ENCODE results near the gene LAMB4. TPM values are rescaled to one million over a fixed set of nuclear protein-coding genes. Genes with fewer than 3 reads are reported as not detected.

Gene LAMB4, protein sequence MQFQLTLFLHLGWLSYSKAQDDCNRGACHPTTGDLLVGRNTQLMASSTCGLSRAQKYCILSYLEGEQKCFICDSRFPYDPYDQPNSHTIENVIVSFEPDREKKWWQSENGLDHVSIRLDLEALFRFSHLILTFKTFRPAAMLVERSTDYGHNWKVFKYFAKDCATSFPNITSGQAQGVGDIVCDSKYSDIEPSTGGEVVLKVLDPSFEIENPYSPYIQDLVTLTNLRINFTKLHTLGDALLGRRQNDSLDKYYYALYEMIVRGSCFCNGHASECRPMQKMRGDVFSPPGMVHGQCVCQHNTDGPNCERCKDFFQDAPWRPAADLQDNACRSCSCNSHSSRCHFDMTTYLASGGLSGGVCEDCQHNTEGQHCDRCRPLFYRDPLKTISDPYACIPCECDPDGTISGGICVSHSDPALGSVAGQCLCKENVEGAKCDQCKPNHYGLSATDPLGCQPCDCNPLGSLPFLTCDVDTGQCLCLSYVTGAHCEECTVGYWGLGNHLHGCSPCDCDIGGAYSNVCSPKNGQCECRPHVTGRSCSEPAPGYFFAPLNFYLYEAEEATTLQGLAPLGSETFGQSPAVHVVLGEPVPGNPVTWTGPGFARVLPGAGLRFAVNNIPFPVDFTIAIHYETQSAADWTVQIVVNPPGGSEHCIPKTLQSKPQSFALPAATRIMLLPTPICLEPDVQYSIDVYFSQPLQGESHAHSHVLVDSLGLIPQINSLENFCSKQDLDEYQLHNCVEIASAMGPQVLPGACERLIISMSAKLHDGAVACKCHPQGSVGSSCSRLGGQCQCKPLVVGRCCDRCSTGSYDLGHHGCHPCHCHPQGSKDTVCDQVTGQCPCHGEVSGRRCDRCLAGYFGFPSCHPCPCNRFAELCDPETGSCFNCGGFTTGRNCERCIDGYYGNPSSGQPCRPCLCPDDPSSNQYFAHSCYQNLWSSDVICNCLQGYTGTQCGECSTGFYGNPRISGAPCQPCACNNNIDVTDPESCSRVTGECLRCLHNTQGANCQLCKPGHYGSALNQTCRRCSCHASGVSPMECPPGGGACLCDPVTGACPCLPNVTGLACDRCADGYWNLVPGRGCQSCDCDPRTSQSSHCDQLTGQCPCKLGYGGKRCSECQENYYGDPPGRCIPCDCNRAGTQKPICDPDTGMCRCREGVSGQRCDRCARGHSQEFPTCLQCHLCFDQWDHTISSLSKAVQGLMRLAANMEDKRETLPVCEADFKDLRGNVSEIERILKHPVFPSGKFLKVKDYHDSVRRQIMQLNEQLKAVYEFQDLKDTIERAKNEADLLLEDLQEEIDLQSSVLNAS (N-terminal part only)
- total RNA-seq (under 1 TPM in 1 of 2 donors, not detected in 1; 0.24 TPM), polyA plus RNA-seq (not detected)
- long read RNA-seq, donor 1, result 0 reads
- long read RNA-seq, donor 2, partial matches to known transcripts, result 0 of 1 reads
- long read RNA-seq, donor 2, other reads (novel, unspliced or antisense), result 1 of 1 reads

DNA sequence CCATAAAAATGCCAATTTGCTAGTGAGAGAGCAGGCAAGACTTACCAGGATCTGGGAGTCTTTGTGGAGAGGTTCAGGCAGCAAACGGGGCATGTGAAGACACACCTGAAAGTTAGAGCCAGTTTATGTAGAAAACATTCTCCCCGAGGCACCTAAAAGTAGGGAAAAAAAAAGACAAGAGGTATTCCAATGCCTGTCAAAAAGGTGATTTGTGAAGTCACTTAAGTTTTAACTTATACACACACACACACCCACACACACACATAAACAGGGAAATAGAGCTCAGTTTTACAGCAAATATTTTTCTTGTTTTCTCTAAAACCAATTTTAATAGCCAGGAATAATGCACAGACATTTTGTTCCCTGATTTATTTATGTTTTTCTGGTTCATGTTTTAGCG is at the start of gene LAMB4:
Gene LAMB4, minus strand, starts transcription at position 101 of the 400 bp plus-strand sequence. CDS start 7,197 bp downstream, outside the sequence.
- WGBS, 2 donors, result 83 to 84% methylated on average over 3 of the region's 3 CpGs
- intact Hi-C loops (cut with DNase I), result no loop called here
- Histone ChIP-seq H3K27me3 (ENCODE audit: control insufficient read depth in 1 of 2, insufficient read depth in 2 of 2, low read length in 1 of 2) (no peaks in the 10 kb centered on the region), H3K9me3 (ENCODE audit: control insufficient read depth, low read length) (no peaks in the 10 kb centered on the region), H3K27ac (ENCODE audit: low read depth in 1 of 2, low read length in 2 of 2) (no peak within 1 kb of the TSS), H3K36me3 (ENCODE audit: control insufficient read depth in 1 of 2, insufficient read depth in 2 of 2, low read length in 1 of 2) (no peaks in the 10 kb centered on the region), H3K4me1 (ENCODE audit: control insufficient read depth in 1 of 2, insufficient read depth in 2 of 2, low read length in 2 of 2) (no peaks in the 10 kb centered on the region), H3K4me3 (ENCODE audit: low read length in 2 of 2) (no peak within 1 kb of the TSS)
- DNase-seq (no peak), ATAC-seq (ENCODE audit: low FRiP score) (no peak)

DNA sequence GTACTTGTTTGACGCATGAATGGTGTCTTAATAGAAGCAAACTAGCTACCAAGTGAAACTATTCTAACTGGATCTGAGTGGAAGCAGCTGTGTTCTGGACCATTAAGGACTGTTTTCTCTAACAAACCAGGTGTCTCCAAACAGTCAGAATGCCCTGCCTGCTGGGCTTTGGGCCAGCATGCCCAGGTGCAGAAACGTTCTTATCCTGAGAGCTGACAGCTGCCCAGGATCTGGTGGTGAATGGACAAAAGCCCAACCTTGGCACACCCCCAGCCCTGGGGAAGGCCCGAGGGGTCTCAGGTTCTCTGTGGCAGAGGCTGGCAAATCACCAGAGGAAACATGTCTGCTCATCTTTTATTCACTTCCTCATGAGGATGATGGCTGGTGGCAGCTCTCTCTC is 48.2 kb upstream of the LAMB4 start:
- no peaks in the 10 kb centered on the region for H3K9me3 ChIP-seq (ENCODE audit: control insufficient read depth, low read length)
- no peak overlapping the region for H3K27ac ChIP-seq (ENCODE audit: low read depth in 1 of 2, low read length in 2 of 2)
- DNase-seq (no peak), ATAC-seq (ENCODE audit: low FRiP score) (no peak)
- intact Hi-C loops (cut with DNase I), result no loop called here
- H3K4me3 ChIP-seq (ENCODE audit: low read length in 2 of 2), result no peak overlapping the region
- no peaks in the 10 kb centered on the region for H3K4me1 ChIP-seq (ENCODE audit: control insufficient read depth in 1 of 2, insufficient read depth in 2 of 2, low read length in 2 of 2)
- H3K36me3 ChIP-seq (ENCODE audit: control insufficient read depth in 1 of 2, insufficient read depth in 2 of 2, low read length in 1 of 2), result no peaks in the 10 kb centered on the region
- 57 to 59% methylated on average over 3 of the region's 3 CpGs for WGBS, 2 donors
- no peaks in the 10 kb centered on the region for H3K27me3 ChIP-seq (ENCODE audit: control insufficient read depth in 1 of 2, insufficient read depth in 2 of 2, low read length in 1 of 2)

DNA sequence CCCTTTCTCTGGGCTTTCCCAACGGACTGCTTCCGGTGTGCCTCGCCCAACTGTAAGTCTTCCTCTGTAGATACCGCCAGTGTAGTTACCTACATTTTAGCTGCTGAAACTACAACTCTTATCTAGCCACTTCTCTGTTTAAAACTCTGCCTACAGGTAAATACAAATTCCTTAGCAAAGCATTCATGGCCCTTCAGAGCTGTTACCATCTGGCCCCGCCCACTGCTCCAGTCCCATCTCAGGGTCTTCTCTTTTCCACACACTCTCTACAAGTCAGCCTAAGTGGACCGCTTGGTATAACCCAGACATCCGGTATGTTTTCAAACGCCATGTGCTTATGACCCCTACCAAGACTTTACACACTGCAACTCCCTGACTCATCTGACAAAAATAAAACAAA is 41.0 kb upstream of the LAMB4 start:
- H3K4me3 ChIP-seq (ENCODE audit: low read length in 2 of 2), result no peak overlapping the region
- intact Hi-C loops (cut with DNase I), result no loop called here
- DNase-seq (no peak), ATAC-seq (ENCODE audit: low FRiP score) (no peak)
- WGBS, 2 donors, result 93 to 96% methylated on average over 8 of the region's 8 CpGs
- H3K27me3 ChIP-seq (ENCODE audit: control insufficient read depth in 1 of 2, insufficient read depth in 2 of 2, low read length in 1 of 2), result no peaks in the 10 kb centered on the region
- no peaks in the 10 kb centered on the region for H3K4me1 ChIP-seq (ENCODE audit: control insufficient read depth in 1 of 2, insufficient read depth in 2 of 2, low read length in 2 of 2)
- H3K9me3 ChIP-seq (ENCODE audit: control insufficient read depth, low read length), result no peaks in the 10 kb centered on the region
- H3K27ac ChIP-seq (ENCODE audit: low read depth in 1 of 2, low read length in 2 of 2), result no peak overlapping the region
- H3K36me3 ChIP-seq (ENCODE audit: control insufficient read depth in 1 of 2, insufficient read depth in 2 of 2, low read length in 1 of 2), result no peaks in the 10 kb centered on the region

DNA sequence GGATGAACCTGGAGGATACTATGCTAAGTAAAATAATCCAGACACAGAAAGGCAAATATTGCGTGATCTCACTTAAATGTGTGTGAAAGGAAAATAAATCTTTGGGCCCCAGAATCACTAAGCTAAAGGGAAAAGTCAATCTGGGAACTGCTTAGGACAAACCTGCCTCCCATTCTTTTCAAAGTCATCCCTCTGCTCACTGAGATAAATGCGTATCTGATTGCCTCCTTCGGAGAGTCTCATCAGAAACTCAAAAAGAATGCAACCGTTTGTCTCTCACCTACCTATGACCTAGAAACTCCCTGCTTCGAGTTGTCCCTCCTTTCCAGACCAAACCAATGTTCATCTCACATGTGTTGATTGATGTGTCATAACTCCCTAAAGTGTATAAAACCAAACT is 40.1 kb upstream of the LAMB4 start:
- Histone ChIP-seq H3K36me3 (ENCODE audit: control insufficient read depth in 1 of 2, insufficient read depth in 2 of 2, low read length in 1 of 2) (no peaks in the 10 kb centered on the region), H3K4me1 (ENCODE audit: control insufficient read depth in 1 of 2, insufficient read depth in 2 of 2, low read length in 2 of 2) (no peaks in the 10 kb centered on the region), H3K27me3 (ENCODE audit: control insufficient read depth in 1 of 2, insufficient read depth in 2 of 2, low read length in 1 of 2) (no peaks in the 10 kb centered on the region), H3K9me3 (ENCODE audit: control insufficient read depth, low read length) (no peaks in the 10 kb centered on the region), H3K4me3 (ENCODE audit: low read length in 2 of 2) (no peak overlapping the region), H3K27ac (ENCODE audit: low read depth in 1 of 2, low read length in 2 of 2) (no peak overlapping the region)
- DNase-seq (no peak), ATAC-seq (ENCODE audit: low FRiP score) (no peak)
- intact Hi-C loops (cut with DNase I), result no loop called here
- 56 to 66% methylated on average over 5 of the region's 5 CpGs for WGBS, 2 donors

DNA sequence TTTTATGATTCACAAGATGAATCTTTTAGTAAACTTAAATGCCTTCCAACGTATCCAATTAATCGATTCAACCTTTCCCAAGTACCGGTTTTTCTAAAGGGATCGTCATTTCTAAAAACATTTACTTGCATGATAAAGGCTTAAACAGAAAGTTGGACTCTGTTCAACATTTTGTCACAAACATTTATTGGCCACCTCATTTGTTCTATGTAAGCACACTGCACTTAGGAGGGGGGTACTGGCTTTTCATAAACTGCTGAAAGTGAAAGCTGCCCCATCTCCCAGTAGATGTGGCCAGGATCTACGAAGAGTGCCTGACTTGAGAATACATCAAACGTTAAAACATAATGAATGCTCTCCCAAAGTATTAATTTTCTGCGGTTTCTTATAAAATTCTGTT is 37.3 kb upstream of the LAMB4 start:
- WGBS, 2 donors, result 60 to 61% methylated on average over 7 of the region's 7 CpGs
- no peaks in the 10 kb centered on the region for H3K27me3 ChIP-seq (ENCODE audit: control insufficient read depth in 1 of 2, insufficient read depth in 2 of 2, low read length in 1 of 2)
- H3K4me1 ChIP-seq (ENCODE audit: control insufficient read depth in 1 of 2, insufficient read depth in 2 of 2, low read length in 2 of 2), result no peaks in the 10 kb centered on the region
- H3K36me3 ChIP-seq (ENCODE audit: control insufficient read depth in 1 of 2, insufficient read depth in 2 of 2, low read length in 1 of 2), result no peaks in the 10 kb centered on the region
- ATAC-seq (ENCODE audit: low FRiP score) (no peak), DNase-seq (no peak)
- no peaks in the 10 kb centered on the region for H3K9me3 ChIP-seq (ENCODE audit: control insufficient read depth, low read length)
- no peak overlapping the region for H3K27ac ChIP-seq (ENCODE audit: low read depth in 1 of 2, low read length in 2 of 2)
- H3K4me3 ChIP-seq (ENCODE audit: low read length in 2 of 2), result no peak overlapping the region
- intact Hi-C loops (cut with DNase I), result no loop called here

DNA sequence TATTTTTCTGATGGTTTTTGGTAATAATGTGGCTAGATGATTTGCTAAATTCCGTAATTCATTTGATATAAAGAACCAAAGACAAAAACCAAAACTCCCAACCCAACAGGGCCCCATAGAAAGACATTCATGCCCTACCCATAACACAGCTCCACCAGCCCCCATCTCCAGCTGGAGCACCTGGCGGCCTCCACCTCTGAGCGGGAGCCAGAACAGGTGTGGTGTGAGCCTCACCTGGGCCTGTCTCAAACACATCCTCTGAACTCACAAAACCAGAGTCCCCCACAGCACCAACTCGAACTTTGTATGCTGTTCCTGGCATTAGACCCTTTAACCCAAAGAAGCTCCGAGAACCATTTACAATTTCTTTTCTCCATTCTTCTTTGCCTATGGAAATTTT is 36.5 kb upstream of the LAMB4 start:
- 89 to 91% methylated on average over 5 of the region's 5 CpGs for WGBS, 2 donors
- no peaks in the 10 kb centered on the region for H3K27me3 ChIP-seq (ENCODE audit: control insufficient read depth in 1 of 2, insufficient read depth in 2 of 2, low read length in 1 of 2)
- H3K4me3 ChIP-seq (ENCODE audit: low read length in 2 of 2), result no peak overlapping the region
- no peaks in the 10 kb centered on the region for H3K9me3 ChIP-seq (ENCODE audit: control insufficient read depth, low read length)
- intact Hi-C loops (cut with DNase I), result no loop called here
- no peaks in the 10 kb centered on the region for H3K36me3 ChIP-seq (ENCODE audit: control insufficient read depth in 1 of 2, insufficient read depth in 2 of 2, low read length in 1 of 2)
- ATAC-seq (ENCODE audit: low FRiP score) (no peak), DNase-seq (no peak)
- H3K27ac ChIP-seq (ENCODE audit: low read depth in 1 of 2, low read length in 2 of 2), result no peak overlapping the region
- H3K4me1 ChIP-seq (ENCODE audit: control insufficient read depth in 1 of 2, insufficient read depth in 2 of 2, low read length in 2 of 2), result no peaks in the 10 kb centered on the region

DNA sequence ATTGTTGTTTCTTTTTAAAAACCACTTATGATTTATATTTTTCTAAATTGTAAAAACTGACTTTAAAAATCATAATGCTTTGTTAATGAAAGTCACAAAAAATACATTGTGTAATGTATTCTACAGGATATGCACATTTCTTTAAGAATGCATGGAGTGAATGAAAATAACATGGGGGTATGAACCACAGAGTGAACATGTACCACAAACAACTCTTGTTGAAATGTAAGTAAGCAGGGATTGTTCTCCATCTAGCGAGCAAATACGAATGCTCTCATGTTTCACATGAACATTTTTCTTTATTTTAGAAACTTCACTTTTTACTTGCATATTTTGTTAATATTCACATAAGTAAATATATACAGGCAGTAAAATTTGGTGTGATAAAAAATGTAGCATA is 35.6 kb upstream of the LAMB4 start:
- WGBS, 2 donors, result 89 to 97% methylated on average over 2 of the region's 2 CpGs
- Histone ChIP-seq H3K27ac (ENCODE audit: low read depth in 1 of 2, low read length in 2 of 2) (no peak overlapping the region), H3K9me3 (ENCODE audit: control insufficient read depth, low read length) (no peaks in the 10 kb centered on the region), H3K4me3 (ENCODE audit: low read length in 2 of 2) (no peak overlapping the region), H3K4me1 (ENCODE audit: control insufficient read depth in 1 of 2, insufficient read depth in 2 of 2, low read length in 2 of 2) (no peaks in the 10 kb centered on the region), H3K27me3 (ENCODE audit: control insufficient read depth in 1 of 2, insufficient read depth in 2 of 2, low read length in 1 of 2) (no peaks in the 10 kb centered on the region), H3K36me3 (ENCODE audit: control insufficient read depth in 1 of 2, insufficient read depth in 2 of 2, low read length in 1 of 2) (no peaks in the 10 kb centered on the region)
- ATAC-seq (ENCODE audit: low FRiP score) (no peak), DNase-seq (no peak)
- intact Hi-C loops (cut with DNase I), result no loop called here

DNA sequence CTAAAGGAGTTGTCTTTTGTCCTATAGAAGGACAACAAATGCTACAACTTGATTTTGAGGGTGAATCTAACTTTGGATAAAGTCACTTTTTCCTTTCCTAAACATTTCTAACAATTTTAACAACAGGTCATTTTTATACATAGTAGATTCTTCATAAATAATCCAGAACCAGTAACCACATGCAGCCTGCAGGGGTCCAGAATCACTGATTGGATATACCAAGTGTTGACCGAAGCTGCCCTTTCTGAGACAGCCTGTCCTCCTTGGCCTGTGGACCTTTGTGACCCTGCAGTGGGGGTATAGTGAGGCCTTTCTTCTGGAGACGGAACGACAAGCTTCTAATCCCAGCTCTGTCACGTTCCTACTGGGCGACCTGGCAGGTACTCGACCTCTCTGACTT is 34.8 kb upstream of the LAMB4 start:
- no peaks in the 10 kb centered on the region for H3K4me1 ChIP-seq (ENCODE audit: control insufficient read depth in 1 of 2, insufficient read depth in 2 of 2, low read length in 2 of 2)
- H3K4me3 ChIP-seq (ENCODE audit: low read length in 2 of 2), result no peak overlapping the region
- ATAC-seq (ENCODE audit: low FRiP score) (no peak), DNase-seq (no peak)
- H3K27ac ChIP-seq (ENCODE audit: low read depth in 1 of 2, low read length in 2 of 2), result no peak overlapping the region
- 67 to 72% methylated on average over 6 of the region's 6 CpGs for WGBS, 2 donors
- intact Hi-C loops (cut with DNase I), result no loop called here
- H3K9me3 ChIP-seq (ENCODE audit: control insufficient read depth, low read length), result no peaks in the 10 kb centered on the region
- no peaks in the 10 kb centered on the region for H3K36me3 ChIP-seq (ENCODE audit: control insufficient read depth in 1 of 2, insufficient read depth in 2 of 2, low read length in 1 of 2)
- H3K27me3 ChIP-seq (ENCODE audit: control insufficient read depth in 1 of 2, insufficient read depth in 2 of 2, low read length in 1 of 2), result no peaks in the 10 kb centered on the region

Data from aorta (tissue), 5 donors.